GM18907 (cell line): ENCODE measurements around the gene C1orf210.

Experiments used
- ATAC-seq: cut with Tn5 transposase; IDR thresholded peaks from one replicate; pipeline ENCODE4 v1.9.1; 2021; ENCODE audit warnings: mild to moderate bottlenecking, moderate library complexity; ENCODE audit not compliant: unreplicated experiment

C1orf210 gene

DNA sequence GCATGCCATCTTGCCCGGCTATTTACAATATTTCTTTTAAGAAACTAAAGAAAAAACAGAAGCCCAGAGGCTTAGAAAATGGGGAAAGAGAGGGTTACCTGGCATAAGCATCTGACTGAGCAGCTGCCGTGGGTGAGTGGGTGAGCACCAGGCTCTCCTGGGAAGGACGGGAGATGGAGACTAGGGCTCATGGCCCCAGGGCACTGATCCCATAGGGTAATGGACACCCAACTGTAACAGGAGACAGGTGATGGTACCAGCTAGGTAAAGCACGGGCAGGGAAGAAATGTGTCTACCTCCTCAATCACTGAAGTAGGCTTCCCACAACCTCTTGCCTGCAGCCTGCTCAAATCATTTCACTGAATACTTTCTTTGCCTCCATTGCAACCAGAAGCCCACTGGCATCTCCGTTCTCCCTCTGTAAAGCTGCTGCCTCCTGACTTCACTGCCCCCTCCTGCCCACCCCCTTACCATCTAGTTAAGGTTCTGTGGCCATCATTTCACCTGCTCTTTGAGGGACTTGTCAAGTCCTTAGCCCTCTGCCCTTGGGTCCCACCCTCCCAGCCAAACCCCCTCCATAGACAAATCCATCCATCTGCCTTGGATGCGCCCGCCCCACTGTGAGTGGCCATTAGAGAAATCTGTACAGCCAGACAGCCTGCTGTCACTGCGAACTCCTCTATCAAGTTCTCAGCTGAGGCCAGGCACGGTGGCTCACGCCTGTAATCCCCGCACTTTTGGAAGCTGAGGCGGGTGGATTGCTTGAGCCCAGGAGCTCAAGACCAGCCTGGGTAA, 9.4 kb downstream of the C1orf210 start:
- ATAC-seq, result no peak

- ATAC-seq, result no peak
Observed at GRCh38 chr1:43274804-43275180, 10.6 kb downstream of the C1orf210 start.

DNA sequence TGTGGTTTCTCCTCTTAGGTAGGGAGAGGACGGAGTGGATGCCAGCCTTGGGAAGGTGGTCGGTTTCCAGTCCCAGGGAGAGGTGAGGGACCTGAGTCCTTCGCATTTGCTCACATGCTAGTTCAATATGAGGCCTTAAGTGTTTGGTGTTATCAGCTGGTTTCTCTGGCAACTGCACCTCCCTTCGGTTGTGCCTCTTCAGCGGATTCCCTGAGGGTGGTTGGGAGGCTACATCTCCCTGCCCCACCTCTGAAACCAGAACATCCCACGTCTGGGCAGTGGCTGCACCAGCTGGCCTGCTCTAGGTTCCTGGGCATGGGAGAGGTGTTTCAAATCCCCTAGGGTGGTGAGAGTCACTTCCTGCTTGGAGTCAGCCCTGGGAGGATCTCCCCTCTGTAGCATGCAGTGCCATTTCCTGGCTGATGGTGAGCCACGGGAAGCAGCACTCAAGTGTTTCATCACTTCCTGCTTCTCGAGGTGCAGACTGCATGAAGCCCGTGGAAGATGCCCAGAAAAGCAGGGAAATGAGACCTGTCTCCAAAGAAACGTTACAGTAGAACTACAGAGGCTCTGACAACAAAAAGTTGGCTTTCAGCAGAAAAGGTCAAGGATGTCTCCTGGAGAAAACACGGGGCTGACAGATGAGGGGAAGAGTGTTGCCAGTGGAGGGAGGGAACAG, 11.1 kb downstream of the C1orf210 start:
- no peak for ATAC-seq

- no peak for ATAC-seq
Observed at GRCh38 chr1:43273708-43274107, 11.7 kb downstream of the C1orf210 start.

DNA sequence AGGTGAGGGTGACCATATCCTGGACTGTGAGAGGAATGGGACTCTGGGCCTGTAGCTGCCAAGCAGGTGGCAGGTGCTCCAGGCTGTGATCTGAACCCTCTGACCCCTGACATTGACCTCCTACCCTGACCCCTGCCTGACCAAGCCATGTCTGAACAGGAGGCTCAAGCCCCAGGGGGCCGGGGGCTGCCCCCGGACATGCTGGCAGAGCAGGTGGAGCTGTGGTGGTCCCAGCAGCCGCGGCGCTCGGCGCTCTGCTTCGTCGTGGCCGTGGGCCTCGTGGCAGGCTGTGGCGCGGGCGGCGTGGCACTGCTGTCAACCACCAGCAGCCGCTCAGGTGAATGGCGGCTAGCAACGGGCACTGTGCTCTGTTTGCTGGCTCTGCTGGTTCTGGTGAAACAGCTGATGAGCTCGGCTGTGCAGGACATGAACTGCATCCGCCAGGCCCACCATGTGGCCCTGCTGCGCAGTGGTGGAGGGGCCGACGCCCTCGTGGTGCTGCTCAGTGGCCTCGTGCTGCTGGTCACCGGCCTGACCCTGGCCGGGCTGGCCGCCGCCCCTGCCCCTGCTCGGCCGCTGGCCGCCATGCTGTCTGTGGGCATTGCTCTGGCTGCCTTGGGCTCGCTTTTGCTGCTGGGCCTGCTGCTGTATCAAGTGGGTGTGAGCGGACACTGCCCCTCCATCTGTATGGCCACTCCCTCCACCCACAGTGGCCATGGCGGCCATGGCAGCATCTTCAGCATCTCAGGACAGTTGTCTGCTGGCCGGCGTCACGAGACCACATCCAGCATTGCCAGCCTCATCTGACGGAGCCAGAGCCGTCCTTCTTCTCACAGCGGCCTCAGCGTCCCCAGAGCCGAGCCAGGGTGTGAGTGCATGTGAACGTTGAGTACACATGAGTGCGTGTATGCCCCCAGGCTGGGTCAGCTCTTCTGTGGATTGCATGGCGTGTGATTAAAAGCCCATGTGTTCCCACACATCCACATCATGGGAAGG, 12.5 kb downstream of the C1orf210 start:
- ATAC-seq, result no peak

- ATAC-seq, result no peak
Observed at GRCh38 chr1:43272161-43272560, 13.2 kb downstream of the C1orf210 start.

DNA sequence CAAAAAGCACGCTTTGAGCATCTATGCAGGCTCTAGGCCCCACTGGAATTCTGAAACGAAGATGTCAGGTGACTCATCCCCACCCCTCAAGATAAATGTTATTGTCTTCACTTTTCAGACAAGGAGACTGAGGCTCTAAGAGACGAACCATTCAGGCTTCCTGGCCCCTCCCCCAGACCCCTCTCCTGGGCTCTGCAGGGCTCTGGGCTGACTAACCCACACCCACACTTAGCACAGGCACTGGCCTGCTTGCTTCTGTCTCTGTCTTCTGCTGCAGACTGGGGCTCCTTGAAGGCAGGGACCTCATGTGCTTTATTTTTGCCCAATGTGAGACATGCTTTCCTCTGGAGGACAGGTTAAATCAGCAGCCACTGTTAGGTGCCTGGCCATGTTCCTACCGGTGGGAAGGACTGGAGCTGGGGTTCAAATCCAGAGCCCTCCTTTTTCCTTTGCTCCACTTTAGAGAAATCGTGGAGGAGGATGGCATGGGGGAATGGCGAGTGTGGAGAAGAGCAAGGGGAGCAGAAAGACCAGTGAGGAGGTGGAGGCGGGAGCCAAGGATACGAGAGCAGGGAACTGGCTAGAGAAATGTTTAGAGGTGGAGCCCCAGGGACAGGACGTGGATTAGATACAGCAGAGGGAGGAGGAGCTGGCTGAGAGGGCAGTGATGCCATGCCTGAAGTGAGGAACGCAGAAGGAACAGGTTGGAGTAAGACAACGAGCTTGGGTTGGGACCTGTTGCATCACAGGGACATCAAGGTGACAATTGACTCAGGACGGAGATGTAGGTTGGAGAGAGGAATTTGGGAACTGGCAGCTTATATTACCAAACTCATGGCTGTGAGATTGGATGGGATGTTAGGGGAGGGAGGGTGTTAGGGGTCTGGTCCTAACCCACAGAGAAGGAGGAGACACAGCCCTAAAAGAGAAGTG, 13.9 kb downstream of the C1orf210 start:
- ATAC-seq, result no peak

DNA sequence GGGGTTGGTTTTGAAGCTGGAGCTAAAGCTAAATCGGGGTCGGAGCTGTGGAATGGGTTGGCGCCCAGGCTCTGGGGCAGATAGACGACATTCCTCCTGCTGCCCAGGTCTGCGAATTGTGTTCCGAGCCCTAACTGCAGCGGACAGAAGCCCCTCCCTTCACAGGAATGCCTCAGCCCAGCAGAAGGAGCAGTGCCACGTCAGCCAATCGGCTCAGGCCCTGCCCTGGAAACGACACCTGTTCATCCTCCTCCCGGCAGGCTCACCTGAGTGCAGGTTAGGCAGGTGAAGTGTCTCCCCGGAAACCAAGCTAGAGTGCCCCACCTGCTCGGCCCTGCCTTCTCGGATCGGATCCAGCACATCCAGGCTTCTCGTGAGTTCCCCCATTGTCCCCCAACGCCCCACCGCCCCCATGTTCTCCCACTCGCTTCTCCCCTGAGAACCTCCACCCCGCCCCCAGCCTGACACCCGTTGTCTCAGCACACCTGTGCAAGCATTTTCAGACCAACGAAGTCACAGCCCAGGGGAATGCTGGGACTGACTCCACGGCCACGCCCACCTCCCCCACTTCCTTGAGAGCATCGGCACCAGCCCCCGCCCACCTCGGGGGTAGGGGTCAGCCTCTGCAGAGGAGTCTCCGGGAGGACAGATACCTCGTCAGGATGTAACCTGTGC, 14.8 kb downstream of the C1orf210 start:
- ATAC-seq, result no peak

DNA sequence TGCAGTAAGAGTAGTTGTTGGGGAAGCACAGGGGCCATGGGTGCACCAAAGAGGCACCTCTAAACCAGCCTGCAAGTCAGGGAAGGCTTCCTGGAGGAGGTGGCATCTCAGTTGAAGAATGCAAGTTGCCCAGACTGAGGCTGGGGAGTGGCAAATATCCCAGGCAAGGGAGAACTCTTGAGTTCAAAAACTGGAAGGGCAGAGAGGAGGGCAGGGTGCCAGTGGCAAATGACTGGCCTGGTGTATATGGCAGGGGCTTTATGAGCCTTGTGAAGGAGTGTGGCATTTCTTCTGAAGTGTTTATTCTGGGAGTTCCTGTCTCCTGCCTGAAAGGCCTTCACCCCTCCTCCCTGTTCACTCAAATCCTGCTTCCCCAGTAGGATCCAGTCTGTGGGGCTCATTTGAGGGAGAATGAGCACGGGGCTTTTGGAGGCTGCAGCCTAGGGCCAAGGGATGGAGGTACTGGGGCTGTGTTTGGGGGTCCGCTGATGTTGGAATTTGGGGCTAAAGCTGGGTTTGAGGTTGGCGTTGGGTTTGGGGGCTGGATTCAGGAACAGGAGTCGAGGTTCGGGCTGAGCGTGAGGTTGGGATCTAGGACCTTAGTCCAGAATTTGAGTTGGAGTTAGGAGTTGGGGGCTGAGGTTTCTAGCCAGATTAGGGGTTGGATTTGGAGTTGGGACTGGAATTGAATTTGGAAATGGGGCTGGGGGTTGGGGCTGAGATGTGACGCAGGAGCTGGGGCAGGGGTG, 15.6 kb downstream of the C1orf210 start, which contains the start of gene TMEM125:
Gene TMEM125, plus strand, starts transcription at position 357 of the 749 bp plus-strand sequence. CDS start 2,740 bp downstream, outside the sequence.
- no peak for ATAC-seq

GRCh38 chr1:43267818-43268425, 17.5 kb downstream of the C1orf210 start:
- no peak for ATAC-seq

DNA sequence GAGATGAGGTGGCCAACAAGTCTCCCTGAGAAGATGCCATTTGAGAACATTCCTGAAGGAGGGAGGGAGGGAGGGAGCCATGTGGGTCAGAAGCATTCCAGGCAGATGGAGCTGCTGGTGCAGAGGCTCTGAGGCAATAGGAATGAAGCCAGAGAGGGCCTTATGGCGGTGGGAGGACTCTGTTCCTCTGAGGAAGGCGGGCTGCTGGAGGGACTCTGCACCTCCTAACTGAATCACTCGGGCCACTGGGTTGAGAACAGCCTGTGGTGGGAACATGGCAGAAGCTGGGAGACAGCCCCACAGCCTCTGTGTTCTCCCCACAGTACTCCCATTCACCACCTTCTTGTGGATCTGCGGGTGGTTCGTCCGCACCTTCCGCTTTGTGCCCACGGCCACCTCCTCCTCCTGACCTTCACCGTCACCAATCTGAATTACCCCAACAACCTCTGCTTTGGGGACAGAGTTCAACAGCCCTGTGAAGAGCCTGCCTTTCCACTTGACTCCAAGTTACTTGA, 18.0 kb downstream of the C1orf210 start:
- ATAC-seq, result no peak

GRCh38 chr1:43266881-43267280, 18.5 kb downstream of the C1orf210 start:
- ATAC-seq, result no peak

DNA sequence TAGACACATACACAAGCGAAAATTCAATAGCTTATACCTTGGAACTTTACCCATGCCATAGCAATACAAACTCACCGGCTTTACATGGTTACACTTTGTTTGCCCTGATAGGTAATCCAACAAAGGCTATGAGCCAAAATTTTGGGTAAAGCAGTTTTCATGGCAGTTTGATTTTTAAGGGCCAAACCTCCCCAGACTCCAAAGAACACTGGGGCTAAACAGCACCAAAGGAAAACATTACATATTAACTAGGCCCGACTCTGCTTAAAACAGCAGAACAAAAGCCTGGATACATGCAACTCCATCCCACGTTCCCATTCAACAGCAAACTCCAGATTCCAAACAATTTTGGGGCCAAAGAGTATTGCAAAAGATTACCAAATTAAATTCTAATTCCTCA, 19.9 kb downstream of the C1orf210 start:
- no peak for ATAC-seq

- ATAC-seq, result no peak
Observed at GRCh38 chr1:43258370-43258769, 27.0 kb downstream of the C1orf210 start.

DNA sequence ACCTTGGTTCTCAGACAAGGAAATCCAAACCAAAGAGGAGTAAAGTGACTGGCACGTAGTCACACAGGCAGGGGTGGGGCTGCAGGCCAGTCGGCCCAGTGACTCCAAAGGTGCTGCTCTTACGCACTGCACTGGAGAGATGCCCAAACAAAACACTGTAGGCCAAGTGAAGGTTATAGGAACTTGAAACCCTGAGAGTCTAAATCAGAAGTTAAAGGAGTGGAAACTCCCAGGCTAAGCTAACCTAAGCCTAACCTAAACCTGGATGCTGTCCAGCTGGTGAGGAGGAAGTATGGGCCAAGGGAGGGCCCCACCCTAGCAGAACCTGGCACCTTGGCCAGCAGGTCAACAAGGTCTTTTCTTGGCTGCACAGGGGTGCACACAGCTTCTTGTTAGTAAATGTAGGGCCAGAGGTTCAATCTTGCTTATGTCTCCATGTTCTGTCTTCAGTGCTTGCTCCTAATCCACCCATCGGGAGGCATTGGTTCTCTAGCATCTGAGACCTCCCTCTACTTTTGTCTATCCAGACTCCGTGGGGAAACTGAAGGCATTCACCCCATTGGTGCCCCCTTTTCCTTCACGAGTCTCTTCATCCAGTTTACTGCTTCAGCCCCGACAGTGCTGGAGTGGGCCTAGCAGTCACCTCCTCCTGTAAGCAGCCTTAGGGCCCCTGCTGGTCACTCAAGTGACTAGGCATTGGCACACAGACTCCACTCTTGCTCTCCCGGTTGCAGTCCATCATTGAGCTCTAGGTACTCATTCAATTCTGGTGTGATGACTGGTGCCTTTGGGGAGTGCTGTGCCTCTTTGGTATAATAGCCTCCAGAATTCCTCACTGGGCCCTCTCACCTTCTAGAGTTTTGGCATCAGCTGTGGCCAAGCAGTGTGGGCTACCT, 28.5 kb downstream of the C1orf210 start:
- no peak for ATAC-seq

GRCh38 chr1:43255438-43256210, 29.8 kb downstream of the C1orf210 start:
- ATAC-seq, result no peak
